Erythroblast (primary cell): Measurements from ENCODE around the gene GAPDHS.

Source experiments
- GATA1 ChIP-seq: IDR thresholded peaks from 2 replicates; pipeline ENCODE4 v1.6.1; 2011; ENCODE audit warnings: low read depth, mild to moderate bottlenecking, control low read depth, low read length, moderate library complexity
- POLR2A ChIP-seq: IDR thresholded peaks from 2 replicates; pipeline ENCODE4 v1.6.1; 2011; ENCODE audit warnings: mild to moderate bottlenecking, low read length

DNA sequence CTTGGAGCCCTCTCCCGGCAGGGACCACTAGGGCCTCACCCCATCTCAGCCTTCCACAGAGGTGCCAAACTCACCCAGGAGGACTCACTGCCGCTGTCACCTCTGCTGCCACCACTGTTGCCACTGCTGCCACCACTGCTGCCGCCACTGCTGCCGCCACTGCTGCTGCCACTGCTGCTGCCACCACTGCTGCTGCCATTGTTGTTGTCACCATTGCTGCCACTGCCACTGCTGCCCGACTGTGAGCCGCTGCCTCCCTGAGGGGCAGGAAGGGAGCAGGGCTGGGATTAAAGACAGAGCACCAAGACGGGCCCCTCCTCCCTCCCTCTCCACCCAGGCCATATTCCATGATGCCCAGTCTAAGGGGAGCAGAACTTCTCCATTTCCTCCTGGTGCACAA lies 21.9 kb upstream of the GAPDHS start:
- no peak for TF ChIP-seq POLR2A
- TF ChIP-seq GATA1: no peak
